Endothelial cell of umbilical vein (primary cell): ENCODE results near the gene DDX31. TPM values are rescaled to one million over a fixed set of nuclear protein-coding genes. Genes with fewer than 3 reads are reported as not detected.

ENCODE experiments used
- BruUV-seq: library from RNA; stranded (reverse); fragments of 400-500 nt; replicated peaks from 2 replicates; lab custom pipeline; 2021; lab: Mats Ljungman, UMichigan
- CTCF ChIA-PET: fragments of 300-600, 350-600 bp; sonication (Branson Sonifier 250); formaldehyde crosslinking; loops from one replicate; lab custom pipeline; 2021; ENCODE audit warnings: antibody characterized with exemption, inconsistent platforms; lab: Charles Lee
- POLR2A ChIA-PET: fragments of 300-600, 350-600 bp; sonication (Branson Sonifier 250); formaldehyde crosslinking; loops from one replicate; lab custom pipeline; 2021; ENCODE audit warnings: antibody characterized with exemption, inconsistent platforms; lab: Charles Lee
- DNase-seq: peaks from one replicate; pipeline ENCODE4 v3.0.0-alpha.2; 2011; ENCODE audit warnings: low read depth, low spot score
- FAIRE-seq: peaks from 2 replicates; lab custom pipeline; 2011; peaks lifted over from hg19 to GRCh38; lab: Jason Lieb, UNC
- H2AFZ ChIP-seq: 2 replicates; pipeline ENCODE4 v1.6.0; 2012; ENCODE audit warnings: low read depth, low read length, control low read depth, inconsistent platforms
- H3K27ac ChIP-seq: 2 replicates; pipeline ENCODE4 v1.5.1; 2011; ENCODE audit warnings: low read depth, mild to moderate bottlenecking, control low read depth, low read length, moderate library complexity; ENCODE audit not compliant: insufficient read depth
- H3K27me3 ChIP-seq, 2 experiments: 2 replicates each; pipeline versions ENCODE4 v1.6.0 to v1.6.1; 2011; ENCODE audit warnings: low read length in 2 of 2, mixed read lengths in 1 of 2; ENCODE audit not compliant: control insufficient read depth in 2 of 2, insufficient read depth in 2 of 2
- H3K36me3 ChIP-seq, 2 experiments: 2 replicates in 1 of 2; 3 replicates in 1 of 2; pipeline ENCODE4 v1.5.1; 2011; ENCODE audit warnings: low read length in 2 of 2, mild to moderate bottlenecking in 1 of 2, moderate library complexity in 1 of 2; ENCODE audit not compliant: control insufficient read depth in 2 of 2, insufficient read depth in 2 of 2; ENCODE audit errors: extremely low read depth in 1 of 2
- H3K4me1 ChIP-seq: 3 replicates; pipeline ENCODE4 v1.5.1; 2011; ENCODE audit warnings: mild to moderate bottlenecking, low read length; ENCODE audit not compliant: control insufficient read depth, insufficient read depth; ENCODE audit errors: extremely low read depth
- H3K4me2 ChIP-seq: 2 replicates; pipeline ENCODE4 v1.6.1; 2011; ENCODE audit warnings: low read length, control low read depth, mixed read lengths; ENCODE audit not compliant: insufficient read depth
- H3K4me3 ChIP-seq, 3 experiments: fragments of 200-600 bp in 1 of 3; sonication (generic), shearing (Covaris generic) in 1 of 3; replicated peaks in 1 of 3; 2 replicates each; pipeline ENCODE4 v1.5.1; 2011 to 2016; ENCODE audit warnings: control low read depth in 3 of 3, low read length in 3 of 3, mild to moderate bottlenecking in 2 of 3, inconsistent platforms in 1 of 3, low read depth in 1 of 3, moderate library complexity in 1 of 3; ENCODE audit not compliant: insufficient read depth in 1 of 3
- H3K79me2 ChIP-seq: 2 replicates; pipeline ENCODE4 v1.6.0; 2012; ENCODE audit warnings: low read length, inconsistent platforms; ENCODE audit not compliant: control insufficient read depth, insufficient read depth
- H3K9ac ChIP-seq: replicated peaks from 2 replicates; pipeline ENCODE3; 2011; ENCODE audit warnings: low read length, control low read depth; ENCODE audit not compliant: insufficient read depth; ENCODE audit errors: extremely low read depth
- H3K9me1 ChIP-seq: replicated peaks from 3 replicates; pipeline ENCODE4 v1.6.0; 2011; ENCODE audit warnings: mild to moderate bottlenecking, low read length; ENCODE audit not compliant: control insufficient read depth, insufficient read depth; ENCODE audit errors: extremely low read depth
- H3K9me3 ChIP-seq: replicated peaks from 2 replicates; pipeline ENCODE4 v1.5.1; 2012; ENCODE audit warnings: low read length, inconsistent platforms; ENCODE audit not compliant: control insufficient read depth, insufficient read depth
- H4K20me1 ChIP-seq: replicated peaks from 2 replicates; pipeline ENCODE3; 2011; ENCODE audit warnings: mild to moderate bottlenecking, low read length; ENCODE audit not compliant: control insufficient read depth, insufficient read depth; ENCODE audit errors: extremely low read depth
- EZH2 ChIP-seq: IDR thresholded peaks from 2 replicates; pipeline ENCODE4 v1.6.1; 2012; ENCODE audit warnings: borderline replicate concordance, low read depth, mild to moderate bottlenecking, moderate library complexity, low read length, inconsistent platforms; ENCODE audit not compliant: severe bottlenecking
- FOS ChIP-seq: IDR thresholded peaks from 2 replicates; pipeline ENCODE4 v1.6.1; 2011; ENCODE audit warnings: mild to moderate bottlenecking, low read length, moderate library complexity, borderline replicate concordance; ENCODE audit not compliant: insufficient read depth
- GATA2 ChIP-seq: IDR thresholded peaks from 2 replicates; pipeline ENCODE4 v1.7.0; 2011; ENCODE audit warnings: low read depth, mild to moderate bottlenecking, moderate library complexity, mixed read lengths, low read length; ENCODE audit not compliant: insufficient read length, insufficient read depth
- JUN ChIP-seq: IDR thresholded peaks from 2 replicates; pipeline ENCODE4 v1.6.1; 2011; ENCODE audit warnings: borderline replicate concordance, low read depth; ENCODE audit not compliant: insufficient read length, insufficient read depth
- MYC ChIP-seq: IDR thresholded peaks from one replicate; pipeline ENCODE4 v1.6.1; 2011; ENCODE audit warnings: mild to moderate bottlenecking, low read depth, low read length
- POLR2A ChIP-seq: IDR thresholded peaks from 2 replicates; pipeline ENCODE4 v1.6.1; 2012; ENCODE audit warnings: low read depth, mild to moderate bottlenecking, control low read depth, low read length
- POLR2AphosphoS5 ChIP-seq: IDR thresholded peaks from 2 replicates; pipeline ENCODE4 v1.6.1; 2012; ENCODE audit warnings: low read depth, mild to moderate bottlenecking, control low read depth, low read length, moderate library complexity; ENCODE audit not compliant: insufficient read depth
- dilution Hi-C: fragments of 300-500 bp; cut with MboI; formaldehyde crosslinking; loops from one replicate; pipeline ENCODE4 v1.15.0; 2019; ENCODE audit warnings: low sequenced_read_pairs; ENCODE audit not compliant: extremely low pct_ligation_motif_present
- intact Hi-C: fragments of 100-400 bp; cut with micrococcal nuclease; formaldehyde crosslinking; loops from one replicate; pipeline ENCODE4 v1.10.0; 2022
- polyA plus RNA-seq, 4 experiments: library from polyadenylated mRNA; depleted of rRNA in 3 of 4; stranded (reverse) in 3 of 4; unstranded in 1 of 4; fragments of >200 nt; gene quantifications; 2 replicates each; pipeline versions ENCODE4 v1.2.1 to v1.2.3, GENCODE V29; 2011 to 2012; ENCODE audit warnings: missing spikeins in 1 of 4
- total RNA-seq: library from RNA; stranded (reverse); gene quantifications from 2 replicates; pipeline ENCODE4 v1.2.3, GENCODE V29; 2021
- TF ChIP-seq, protein P1 (sequence below): IDR thresholded peaks from 2 replicates; pipeline ENCODE4 v1.6.1; 2011; ENCODE audit not compliant: insufficient read depth, insufficient read length
- TF ChIP-seq, protein P2 (sequence below), 2 donors: IDR thresholded peaks; 1 replicate in 1 of 2; 2 replicates in 1 of 2; pipeline ENCODE4 v1.5.1; 2011; ENCODE audit warnings: low read length in 2 of 2, mild to moderate bottlenecking in 2 of 2, moderate library complexity in 2 of 2, control low read depth in 1 of 2, inconsistent platforms in 1 of 2, low read depth in 1 of 2; ENCODE audit not compliant: insufficient read depth in 1 of 2; ENCODE audit errors: extremely low read depth in 1 of 2

The DDX31 gene
- total and polyA plus RNA-seq, 2 donors (not counting 3 experiments of a cell fraction or from before 2014, with no cell fraction given): 8.0 to 16.3 TPM

DNA sequence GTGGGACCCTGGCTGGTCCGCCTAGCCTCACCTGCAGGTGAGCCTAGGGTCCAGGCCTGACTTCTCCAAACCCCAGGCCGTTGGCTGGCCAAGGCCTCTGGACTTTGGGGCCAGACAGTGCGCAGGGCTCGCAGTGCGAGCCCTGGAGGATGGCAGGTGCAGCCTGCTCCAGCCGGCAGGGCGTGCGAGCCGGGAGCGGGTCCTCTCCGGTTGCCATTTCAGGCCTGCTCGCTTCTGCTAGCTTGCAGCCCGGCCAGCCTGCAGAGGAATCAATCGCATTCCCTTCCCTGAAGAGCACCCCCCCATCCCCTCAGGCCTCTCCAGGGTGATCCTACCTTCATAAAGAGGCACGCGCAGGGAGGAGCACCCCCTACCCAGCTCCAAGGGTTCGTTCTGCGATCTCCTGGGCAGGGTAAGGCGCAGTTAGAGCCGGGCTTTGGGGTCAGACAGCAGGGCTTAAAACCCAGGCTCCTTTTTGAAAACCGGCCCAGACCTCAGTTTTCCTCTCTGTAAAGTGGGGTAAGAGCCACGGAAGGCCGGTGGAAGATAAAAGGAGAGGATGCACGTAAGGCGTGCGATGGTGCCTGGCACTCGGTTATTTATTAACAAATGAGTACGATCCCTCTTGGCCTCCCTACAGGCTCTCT is 81.2 kb downstream of the DDX31 start:
- Histone ChIP-seq H3K36me3 (no peaks in the 10 kb centered on the region), H3K27me3 (peaks cover 80 to 85% of the 10 kb centered on the region in 2 experiments), H3K9me1 (no peaks in the 10 kb centered on the region), H3K4me1 (peaks cover 5% of the 10 kb centered on the region), H3K4me3 (no peak overlapping the region), H3K4me2 (no peak overlapping the region), H2AFZ (no peak overlapping the region), H3K9me3 (no peaks in the 10 kb centered on the region), H3K27ac (no peak overlapping the region), H3K79me2 (no peaks in the 10 kb centered on the region), H4K20me1 (no peaks in the 10 kb centered on the region), H3K9ac (no peak overlapping the region)
- intact Hi-C loops (no loop called here), dilution Hi-C loops (no loop called here)
- ChIA-PET POLR2A (no interaction called here), CTCF (no interaction called here)
- DNase-seq (no peak), FAIRE-seq (no peak)
- TF ChIP-seq GATA2 (no peak), MYC (no peak), POLR2A (no peak), FOS (no peak), EZH2 (no peak), POLR2AphosphoS5 (no peak), JUN (no peak)
- TF ChIP-seq, protein P1, sequence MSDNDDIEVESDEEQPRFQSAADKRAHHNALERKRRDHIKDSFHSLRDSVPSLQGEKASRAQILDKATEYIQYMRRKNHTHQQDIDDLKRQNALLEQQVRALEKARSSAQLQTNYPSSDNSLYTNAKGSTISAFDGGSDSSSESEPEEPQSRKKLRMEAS: no peak
- TF ChIP-seq, protein P2, sequence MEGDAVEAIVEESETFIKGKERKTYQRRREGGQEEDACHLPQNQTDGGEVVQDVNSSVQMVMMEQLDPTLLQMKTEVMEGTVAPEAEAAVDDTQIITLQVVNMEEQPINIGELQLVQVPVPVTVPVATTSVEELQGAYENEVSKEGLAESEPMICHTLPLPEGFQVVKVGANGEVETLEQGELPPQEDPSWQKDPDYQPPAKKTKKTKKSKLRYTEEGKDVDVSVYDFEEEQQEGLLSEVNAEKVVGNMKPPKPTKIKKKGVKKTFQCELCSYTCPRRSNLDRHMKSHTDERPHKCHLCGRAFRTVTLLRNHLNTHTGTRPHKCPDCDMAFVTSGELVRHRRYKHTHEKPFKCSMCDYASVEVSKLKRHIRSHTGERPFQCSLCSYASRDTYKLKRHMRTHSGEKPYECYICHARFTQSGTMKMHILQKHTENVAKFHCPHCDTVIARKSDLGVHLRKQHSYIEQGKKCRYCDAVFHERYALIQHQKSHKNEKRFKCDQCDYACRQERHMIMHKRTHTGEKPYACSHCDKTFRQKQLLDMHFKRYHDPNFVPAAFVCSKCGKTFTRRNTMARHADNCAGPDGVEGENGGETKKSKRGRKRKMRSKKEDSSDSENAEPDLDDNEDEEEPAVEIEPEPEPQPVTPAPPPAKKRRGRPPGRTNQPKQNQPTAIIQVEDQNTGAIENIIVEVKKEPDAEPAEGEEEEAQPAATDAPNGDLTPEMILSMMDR (IDR thresholded peaks at IDR 0.05; ENCODE audit: extremely low read depth in 1 of 2, insufficient read depth in 1 of 2, low read depth in 1 of 2, low read length in 2 of 2): no peak
- no TSS peak for BruUV-seq
